DMS153 treated with DMSO at 0.1 percent for 48 hours (cell line): ENCODE data around the gene LZTS3.
"Not testable (repeated sequence)": the region's sequence is repeated elsewhere in the genome, so short reads cannot be mapped to it uniquely, and the experiment has no call there.

Experiments
- DNase-seq: peaks from one replicate; lab custom pipeline; 2025; ENCODE audit not compliant: unreplicated experiment; lab: John Stamatoyannopoulos, UW

LZTS3 gene

GRCh38 chr20:3168079-3168828 lies 5.1 kb downstream of the LZTS3 start:
- no peak for DNase-seq

DNA sequence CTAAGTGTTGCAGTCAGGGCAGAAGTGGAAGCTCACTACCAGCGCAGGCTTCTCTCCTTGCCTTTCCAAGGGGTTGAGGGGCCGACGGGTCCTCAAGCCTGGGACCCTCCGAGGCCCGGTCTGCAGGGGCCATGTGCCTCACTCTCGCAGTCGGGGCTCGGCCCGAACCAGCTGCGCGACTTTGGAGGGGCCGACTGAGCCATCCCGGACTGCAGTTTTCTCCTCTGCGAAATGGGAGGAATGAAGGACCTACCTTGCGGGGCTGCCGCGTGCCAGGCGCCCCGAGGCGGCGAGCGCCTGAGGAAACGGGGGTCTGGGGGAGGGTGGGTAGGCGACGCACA lies 5.6 kb downstream of the LZTS3 start:
- DNase-seq: no peak

- no peak for DNase-seq
These were observed 6.4 kb downstream of the LZTS3 start for GRCh38 chr20:3166913-3167342.

DNA sequence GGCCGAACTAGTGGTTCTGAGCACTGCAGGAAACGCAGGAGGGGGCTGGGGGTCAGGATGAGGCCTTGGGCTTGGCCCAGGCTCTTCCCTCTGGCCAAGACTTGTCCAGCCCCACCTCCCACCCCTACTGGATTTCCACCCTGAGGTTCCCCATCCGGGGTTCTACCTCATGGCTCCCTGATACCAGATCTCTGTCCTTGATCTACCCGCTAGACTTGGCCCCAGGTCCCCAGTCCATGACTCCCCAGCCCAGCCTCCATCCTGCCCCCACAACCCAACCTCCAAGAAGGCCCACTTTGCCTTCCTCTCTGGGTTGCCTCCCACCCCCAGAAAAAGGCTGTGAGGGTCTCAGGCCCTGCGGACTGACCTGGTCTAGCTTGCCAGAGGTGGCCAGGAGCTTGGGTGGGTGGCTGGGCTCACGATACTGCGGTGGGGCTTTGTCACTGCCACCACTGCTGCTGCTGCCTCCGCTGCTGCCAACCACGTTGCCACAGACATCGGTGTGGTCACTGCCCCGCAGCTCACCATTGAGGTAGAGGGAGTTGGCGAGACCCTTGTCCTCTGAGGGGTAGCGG lies 6.9 kb downstream of the LZTS3 start:
- DNase-seq: no peak

DNA sequence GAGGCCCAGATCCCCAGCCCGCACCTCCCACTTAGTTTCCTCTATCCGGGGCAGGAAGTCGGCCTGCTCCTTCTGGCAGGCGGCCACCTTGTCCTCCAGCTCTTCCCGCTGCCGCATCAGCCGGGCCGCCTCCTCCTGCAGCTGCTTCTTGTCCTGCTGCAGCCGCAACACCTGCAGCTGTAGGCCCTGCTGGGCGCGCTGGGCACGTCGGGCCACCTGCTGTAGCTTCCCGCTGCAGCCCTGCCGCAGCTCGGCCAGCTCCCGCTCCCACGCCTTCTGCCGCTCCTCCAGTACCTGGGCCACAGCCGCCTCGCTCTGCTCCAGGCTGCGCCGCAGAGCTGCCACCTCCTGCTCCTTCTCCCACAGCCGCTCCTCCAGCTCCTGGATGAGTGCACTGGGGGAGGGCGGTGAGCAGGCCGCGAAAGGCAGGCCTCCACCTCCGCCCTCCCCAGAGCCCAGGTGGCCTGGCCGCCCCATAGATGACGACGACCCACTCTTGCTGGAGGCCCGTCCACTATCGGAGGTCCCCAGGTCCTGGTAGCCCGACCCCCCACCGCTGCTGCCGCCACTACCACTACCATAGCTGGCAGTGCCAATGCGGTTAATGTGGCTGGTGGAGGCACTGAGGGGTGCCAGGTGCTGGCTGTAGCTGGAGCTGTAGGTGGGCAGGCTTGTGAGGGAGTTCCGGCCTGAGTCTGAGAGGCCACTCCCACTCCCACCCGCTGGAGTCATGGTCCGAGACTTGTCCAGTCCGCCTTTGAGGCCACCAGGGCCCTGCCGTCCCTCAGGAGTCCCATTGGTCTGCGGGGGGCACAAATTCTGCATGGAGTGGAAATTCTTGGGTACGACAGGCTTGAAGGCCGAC lies 7.6 kb downstream of the LZTS3 start:
- DNase-seq: peak; percentile 51

- DNase-seq: no peak
These were observed 8.5 kb downstream of the LZTS3 start for GRCh38 chr20:3164763-3165410.

DNA sequence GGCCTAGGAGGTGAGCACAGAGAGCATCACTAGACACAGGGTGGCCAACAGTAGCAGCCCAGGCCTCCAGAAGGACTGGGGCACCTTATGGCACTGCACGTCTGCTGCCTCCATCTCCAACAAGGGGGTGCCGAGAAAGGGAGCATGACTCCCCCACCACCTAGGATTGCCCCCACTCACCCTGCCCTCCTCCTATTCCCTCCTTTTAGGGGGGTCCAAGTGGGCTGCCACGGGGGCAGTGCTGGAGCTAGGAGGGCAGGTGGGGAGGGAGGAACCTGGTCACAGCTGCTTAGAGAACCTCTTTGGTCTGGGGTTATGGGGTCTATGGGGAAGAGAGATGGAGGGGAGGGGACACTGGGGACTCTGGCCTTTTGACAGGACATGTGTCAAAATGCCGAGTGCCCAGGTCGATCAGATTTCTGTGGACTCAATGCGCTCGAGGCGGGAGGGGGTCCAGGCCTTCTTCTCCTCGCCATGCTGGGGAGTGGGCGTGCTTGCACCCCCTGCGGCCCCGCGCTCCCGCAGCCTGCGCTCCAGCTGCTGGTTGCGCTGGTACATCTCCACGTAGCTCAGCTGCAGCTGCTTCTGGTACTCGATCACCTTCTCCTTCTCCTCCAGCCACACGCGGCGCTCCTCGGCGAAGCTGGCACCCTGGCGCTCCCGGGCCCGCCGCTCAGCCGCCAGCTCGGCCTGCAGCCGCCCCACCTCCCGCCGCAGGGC lies 9.1 kb downstream of the LZTS3 start:
- DNase-seq: no peak

DNA sequence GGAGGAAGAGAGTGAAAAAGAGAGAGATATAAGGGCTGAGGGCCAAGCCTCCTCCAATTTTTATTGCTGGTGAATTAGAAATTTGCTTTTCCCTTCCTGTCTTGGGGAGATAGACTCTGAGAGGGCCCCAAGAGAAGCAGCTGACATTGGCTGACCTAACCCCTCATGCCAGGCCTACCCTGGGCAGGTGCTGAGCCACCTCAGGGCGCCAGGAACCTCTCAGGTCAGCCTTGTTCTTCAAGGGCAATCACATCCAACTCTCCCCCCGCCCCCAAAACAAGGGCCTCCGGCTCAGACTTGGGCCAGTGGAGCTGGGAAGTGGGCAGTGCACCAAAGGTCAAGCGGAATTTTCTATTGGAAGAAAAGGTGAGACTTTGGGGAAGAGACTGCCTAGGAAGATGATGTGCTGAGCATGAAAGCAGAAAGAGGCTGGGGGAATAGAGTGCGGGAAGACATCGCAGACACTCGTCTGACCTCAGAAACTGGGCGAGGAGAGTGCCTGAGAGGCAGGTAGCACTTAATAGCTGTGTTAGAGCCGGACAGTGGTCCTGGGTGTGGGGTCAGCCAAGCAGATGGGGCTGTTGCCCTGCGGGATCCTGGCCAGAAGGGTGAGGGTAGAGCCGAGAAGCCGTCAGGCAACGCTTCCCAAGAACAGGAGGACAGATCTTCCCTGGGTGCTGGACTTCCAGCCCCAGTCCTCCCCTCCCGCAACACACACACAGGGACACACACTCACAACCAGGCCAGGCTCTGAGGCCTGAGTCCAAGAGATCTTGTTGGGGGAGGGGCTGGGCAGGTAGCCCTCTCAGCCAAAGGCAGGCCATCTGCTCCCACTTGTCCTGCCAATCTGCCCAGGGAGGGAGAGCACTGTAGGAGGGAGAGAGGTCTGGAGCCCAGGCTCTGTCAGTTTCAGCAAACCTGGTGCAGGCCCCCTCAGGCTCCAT lies 10.0 kb downstream of the LZTS3 start:
- DNase-seq: no peak

- peak; percentile 78 for DNase-seq
These were observed 11.2 kb downstream of the LZTS3 start for GRCh38 chr20:3162080-3162611.

GRCh38 chr20:3161316-3162079 lies 11.9 kb downstream of the LZTS3 start:
- DNase-seq: no peak

- no peak for DNase-seq
These were observed 12.9 kb downstream of the LZTS3 start for GRCh38 chr20:3160418-3160817.

DNA sequence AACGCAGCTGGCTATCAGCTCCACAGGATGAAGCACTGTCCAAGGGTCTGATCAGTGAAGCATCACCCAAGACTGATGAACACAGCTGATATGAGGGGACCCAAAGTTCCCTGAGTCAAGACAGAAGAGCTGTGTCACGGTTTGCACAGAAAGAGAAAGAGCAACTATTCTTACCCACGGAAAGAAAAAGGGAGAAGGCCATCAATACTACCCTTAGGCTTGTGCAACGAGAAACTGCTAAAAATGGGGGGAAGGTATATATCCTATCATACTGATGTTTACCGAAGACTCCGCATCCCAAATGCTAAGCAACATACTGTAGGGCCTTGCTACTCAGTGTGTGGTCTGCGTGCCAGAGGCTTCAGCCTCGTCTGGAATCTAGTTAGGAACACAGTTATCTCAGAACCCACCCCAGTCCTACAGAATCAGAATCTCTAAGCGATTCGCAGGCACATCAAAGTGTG lies 14.3 kb downstream of the LZTS3 start:
- no peak for DNase-seq

- no peak for DNase-seq
These were observed 15.5 kb downstream of the LZTS3 start for GRCh38 chr20:3157817-3158216.

DNA sequence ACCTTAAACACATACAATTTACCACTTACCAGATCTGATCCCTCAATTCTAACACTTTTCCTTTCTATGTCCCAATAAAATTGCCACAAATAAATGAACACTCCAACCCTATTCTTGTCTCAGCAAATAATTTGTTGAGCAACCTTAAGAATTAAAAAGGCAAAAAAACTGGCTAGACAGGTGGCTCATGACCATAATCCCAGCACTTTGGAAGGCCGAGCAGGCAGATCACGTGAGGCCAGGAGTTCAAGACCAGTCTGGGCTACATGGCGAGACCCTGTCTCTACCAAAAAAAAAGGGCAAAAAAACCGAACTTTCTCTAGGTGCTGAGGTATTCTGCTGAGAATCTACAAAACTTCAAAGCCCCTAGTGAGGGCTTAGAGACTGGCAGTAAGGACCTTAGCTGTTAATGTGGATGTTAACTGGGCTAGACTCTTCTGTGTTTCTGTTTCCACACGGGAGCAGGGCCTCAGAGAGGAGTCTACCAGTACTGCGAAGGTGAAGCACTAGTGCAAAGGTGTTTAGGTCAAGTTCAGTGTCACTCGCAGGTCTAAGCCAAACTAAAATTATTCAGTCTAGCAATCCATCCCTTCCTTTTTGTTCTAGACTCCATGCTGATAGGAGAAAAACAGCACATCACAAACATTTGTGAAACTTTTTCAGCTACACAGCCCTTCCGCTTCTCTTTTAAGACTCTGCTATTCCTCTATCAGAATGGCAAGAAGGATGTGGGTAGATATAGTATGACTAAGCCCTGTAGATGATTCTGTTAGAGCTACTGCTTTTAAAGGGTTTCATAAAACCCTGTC lies 16.3 kb downstream of the LZTS3 start:
- no peak for DNase-seq

DNA sequence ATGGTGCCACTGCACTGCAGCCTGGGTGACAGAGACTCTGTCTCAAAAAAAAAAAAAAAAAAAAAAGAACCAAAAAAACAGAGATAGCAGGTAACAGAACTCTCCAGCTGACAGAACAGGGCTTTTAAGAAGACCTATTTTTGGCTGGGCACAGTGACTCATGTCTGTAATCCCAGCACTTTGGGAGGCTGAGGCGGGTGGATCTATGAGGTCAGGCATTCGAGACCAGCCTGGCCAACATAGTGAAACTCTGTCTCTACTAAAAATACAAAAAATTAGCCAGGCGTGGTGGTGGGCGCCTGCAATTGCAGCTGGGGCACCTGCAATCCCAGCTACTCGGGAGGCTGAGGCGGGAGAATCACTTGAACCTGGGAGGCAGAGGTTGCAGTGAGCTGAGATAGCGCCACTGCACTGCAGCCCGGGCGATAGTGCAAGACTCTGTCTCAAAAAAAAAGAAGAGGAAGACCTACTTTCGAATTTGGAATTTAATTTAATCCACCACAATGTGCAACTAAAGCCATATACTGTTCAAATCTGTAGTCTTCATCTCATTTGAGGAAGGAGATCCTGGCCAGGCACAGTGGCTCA lies 21.2 kb downstream of the LZTS3 start:
- DNase-seq: not testable (repeated sequence)

DNA sequence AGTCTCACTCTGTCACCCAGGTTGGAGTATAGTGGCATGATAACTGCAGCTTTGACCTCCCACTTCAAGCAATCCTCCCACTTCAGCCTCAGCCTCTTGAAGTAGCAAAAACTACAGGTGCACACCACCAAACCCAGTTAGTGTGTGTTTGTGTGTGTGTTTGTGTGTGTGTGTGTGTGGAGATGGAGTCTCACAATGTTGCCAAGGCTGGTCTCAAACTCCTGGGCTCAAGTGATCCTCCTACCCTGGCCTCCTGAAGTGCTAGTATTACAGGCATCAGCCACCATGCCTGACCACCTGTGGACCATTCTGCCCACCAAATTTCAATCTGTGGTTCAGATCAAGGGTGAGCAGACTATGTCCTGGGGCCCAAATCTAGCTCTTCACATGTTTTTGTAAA lies 22.4 kb downstream of the LZTS3 start:
- DNase-seq: no peak

GRCh38 chr20:3146732-3147341 lies 26.5 kb downstream of the LZTS3 start:
- DNase-seq: no peak
